Measurements from ENCODE around the gene POU2F3.
A peak's percentile ranks its signal among the peaks of the same experiment; 100 is the strongest.

The POU2F3 gene

DNA sequence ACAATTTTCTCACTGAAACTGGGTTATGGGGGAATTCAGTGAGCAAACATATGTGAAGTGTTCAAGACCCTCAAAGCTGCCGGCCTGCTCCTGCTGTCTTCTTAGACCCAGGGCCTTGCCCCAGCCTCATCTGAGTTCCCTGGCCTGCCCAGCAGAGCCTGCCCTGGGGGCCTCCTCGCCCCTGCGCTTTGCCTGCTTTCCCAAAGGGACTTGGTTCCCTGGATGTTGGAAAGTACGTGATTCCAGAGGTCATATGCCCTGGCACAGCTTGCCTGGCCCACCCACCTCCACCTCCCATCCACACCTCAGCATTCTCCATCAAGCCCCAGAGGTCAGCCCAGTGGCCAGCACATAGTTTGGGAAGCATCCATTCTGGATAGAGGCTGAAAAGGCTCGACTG, 13.7 kb upstream of the POU2F3 start:
- no peak for DNase-seq (ENCODE audit: low read depth)
- no peak overlapping the region for H3K4me3 ChIP-seq (ENCODE audit: low read depth, low read length)
- TF ChIP-seq, protein P1, sequence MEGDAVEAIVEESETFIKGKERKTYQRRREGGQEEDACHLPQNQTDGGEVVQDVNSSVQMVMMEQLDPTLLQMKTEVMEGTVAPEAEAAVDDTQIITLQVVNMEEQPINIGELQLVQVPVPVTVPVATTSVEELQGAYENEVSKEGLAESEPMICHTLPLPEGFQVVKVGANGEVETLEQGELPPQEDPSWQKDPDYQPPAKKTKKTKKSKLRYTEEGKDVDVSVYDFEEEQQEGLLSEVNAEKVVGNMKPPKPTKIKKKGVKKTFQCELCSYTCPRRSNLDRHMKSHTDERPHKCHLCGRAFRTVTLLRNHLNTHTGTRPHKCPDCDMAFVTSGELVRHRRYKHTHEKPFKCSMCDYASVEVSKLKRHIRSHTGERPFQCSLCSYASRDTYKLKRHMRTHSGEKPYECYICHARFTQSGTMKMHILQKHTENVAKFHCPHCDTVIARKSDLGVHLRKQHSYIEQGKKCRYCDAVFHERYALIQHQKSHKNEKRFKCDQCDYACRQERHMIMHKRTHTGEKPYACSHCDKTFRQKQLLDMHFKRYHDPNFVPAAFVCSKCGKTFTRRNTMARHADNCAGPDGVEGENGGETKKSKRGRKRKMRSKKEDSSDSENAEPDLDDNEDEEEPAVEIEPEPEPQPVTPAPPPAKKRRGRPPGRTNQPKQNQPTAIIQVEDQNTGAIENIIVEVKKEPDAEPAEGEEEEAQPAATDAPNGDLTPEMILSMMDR (IDR thresholded peaks at IDR 0.05; ENCODE audit: insufficient read depth, low read depth, low read length, missing control alignments), result no peak

DNA sequence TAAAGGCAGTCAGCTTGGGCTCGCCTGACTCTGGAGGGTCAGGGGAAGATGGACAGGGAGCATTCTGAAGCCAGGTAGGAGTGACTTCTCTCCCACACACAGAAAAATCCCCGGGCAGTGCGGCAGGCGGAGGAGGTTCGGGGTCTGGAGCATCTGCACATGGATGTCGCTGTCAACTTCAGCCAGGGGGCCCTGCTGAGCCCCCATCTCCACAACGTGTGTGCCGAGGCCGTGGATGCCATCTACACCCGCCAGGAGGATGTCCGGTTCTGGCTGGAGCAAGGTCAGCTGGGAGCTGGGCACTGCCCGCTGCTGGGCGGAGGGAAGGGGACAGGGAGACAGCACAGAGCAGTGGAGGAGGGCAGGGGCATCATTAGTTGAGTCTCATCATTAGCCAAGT, 13.2 kb upstream of the POU2F3 start:
- TF ChIP-seq, protein P1 (IDR thresholded peaks at IDR 0.05; ENCODE audit: insufficient read depth, low read depth, low read length, missing control alignments), result no peak
- no peak for DNase-seq (ENCODE audit: low read depth)
- no peak overlapping the region for H3K4me3 ChIP-seq (ENCODE audit: low read depth, low read length)

DNA sequence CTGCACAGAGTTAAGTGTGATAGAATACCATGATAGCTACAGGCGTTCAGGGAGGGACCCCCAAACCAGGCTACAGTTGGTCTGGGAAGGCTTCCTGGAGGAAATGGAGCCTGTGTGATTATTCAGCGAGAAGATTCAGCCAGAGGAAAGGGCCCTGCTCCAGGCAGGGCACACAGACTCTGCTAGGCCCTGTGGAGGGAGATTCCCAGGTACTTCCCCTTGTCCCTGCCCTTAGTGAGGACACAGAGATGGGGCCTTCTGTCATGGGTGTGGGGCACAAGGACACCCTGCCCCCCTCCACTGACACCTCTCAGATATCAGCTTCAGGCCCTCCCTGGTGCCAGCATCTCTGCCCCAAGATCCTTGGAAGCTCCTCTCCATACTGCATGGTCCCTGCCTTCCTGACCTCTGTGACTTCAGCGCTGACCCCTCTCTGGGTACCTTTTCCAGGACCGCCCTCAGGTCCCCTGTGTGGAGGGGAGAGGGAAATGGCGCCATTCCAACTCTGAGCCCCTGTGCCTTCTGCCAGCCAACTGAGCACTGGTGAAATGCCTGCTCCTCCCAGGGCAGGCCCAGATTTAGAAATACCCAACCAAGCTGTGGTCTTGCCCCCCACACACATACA, 12.6 kb upstream of the POU2F3 start:
- TF ChIP-seq, protein P1 (IDR thresholded peaks at IDR 0.05; ENCODE audit: insufficient read depth, low read depth, low read length, missing control alignments), result no peak
- no peak overlapping the region for H3K4me3 ChIP-seq (ENCODE audit: low read depth, low read length)
- no peak for DNase-seq (ENCODE audit: low read depth)

DNA sequence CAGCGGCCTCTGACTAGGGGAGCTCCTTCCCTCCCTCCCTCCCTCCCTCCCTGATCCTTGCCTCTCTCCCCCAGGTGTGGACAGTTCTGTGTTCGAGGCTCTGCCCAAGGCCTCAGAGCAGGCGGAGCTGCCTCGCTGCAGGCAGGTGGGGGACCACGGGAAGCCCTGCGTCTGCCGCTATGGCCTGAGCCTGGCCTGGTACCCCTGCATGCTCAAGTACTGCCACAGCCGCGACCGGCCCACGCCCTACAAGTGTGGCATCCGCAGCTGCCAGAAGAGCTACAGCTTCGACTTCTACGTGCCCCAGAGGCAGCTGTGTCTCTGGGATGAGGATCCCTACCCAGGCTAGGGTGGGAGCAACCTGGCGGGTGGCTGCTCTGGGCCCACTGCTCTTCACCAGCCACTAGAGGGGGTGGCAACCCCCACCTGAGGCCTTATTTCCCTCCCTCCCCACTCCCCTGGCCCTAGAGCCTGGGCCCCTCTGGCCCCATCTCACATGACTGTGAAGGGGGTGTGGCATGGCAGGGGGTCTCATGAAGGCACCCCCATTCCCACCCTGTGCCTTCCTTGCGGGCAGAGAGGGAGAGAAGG, 11.1 kb upstream of the POU2F3 start:
- TF ChIP-seq, protein P1 (IDR thresholded peaks at IDR 0.05; ENCODE audit: insufficient read depth, low read depth, low read length, missing control alignments), result peak; percentile 37
- no peak overlapping the region for H3K4me3 ChIP-seq (ENCODE audit: low read depth, low read length)
- no peak for DNase-seq (ENCODE audit: low read depth)

DNA sequence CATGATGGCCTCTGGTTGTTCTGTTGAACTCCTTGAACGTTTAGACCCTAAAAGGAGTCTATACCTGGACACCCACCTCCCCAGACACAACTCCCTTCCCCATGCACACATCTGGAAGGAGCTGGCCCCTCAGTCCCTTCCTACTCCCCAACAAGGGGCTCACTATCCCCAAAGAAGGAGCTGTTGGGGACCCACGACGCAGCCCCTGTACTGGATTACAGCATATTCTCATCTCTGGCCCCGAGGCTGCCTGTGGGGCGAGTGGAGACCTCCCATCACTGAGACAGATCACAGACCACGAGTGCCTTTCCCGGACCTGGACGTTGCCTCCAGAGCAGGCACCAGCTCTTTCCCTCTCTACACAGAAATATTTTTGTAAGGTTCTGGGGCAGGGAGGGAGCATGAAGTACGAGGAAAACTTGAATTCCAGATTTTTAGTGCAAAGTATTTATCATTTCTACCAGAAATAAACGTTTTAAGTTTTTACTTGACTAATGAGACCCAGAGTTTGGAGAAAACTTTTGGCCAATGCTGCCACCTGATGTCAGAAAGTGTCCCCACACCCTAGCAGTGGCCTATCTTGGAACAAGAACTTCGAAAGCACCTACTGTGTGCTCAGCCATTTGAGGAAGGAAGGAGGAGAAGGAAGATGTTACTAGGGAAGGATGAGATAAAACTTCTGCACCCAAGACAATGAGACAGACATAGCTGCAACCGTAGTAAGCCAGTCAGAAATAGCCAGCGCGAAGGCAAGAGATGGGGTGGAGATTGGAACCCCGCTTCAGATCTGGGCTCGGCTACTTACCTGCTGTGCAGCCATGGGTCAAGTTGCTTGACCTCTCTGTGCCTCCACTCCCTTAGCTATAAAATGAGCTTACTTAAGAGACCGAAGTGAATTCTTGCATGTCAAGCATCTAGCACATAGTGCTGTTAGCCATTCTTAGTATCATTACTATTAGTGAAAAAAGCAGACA, 10.2 kb upstream of the POU2F3 start:
- DNase-seq (ENCODE audit: low read depth), result peak; percentile 33
- H3K4me3 ChIP-seq (ENCODE audit: low read depth, low read length), result no peak overlapping the region
- TF ChIP-seq, protein P1 (IDR thresholded peaks at IDR 0.05; ENCODE audit: insufficient read depth, low read depth, low read length, missing control alignments), result peak; percentile 55

DNA sequence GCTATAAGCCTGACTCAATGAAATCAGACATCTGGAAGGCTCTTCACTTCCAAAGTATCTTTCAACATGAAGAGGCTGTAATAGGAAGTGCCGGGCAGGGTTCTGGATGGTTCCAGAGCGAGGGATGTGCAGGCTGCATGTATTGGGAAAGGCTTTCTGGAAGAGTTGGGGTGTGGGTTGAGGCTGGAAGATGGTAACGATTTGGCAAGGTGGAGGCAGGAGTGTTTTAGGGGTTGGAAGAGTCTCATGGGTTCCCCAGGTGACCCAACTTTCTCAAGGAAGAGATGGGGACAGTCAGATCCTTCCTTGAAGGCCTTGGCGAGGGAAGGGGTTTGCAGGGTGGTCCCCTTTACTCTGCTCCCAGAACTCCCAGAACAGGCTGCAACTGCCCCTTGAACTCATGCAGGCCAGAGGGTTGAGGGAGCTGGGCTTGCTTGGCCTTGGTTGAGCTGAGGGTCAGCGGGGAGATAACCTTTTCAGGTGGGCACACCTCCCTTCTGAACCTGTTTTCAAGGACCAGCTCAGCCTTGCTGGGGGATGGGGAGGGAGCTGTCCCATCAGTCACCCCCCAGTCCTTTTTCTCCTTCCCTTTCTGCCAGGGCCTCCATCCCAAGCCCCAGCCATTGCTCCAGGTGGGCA, 9.4 kb upstream of the POU2F3 start:
- TF ChIP-seq, protein P1 (IDR thresholded peaks at IDR 0.05; ENCODE audit: insufficient read depth, low read depth, low read length, missing control alignments), result no peak
- DNase-seq (ENCODE audit: low read depth), result no peak
- no peak overlapping the region for H3K4me3 ChIP-seq (ENCODE audit: low read depth, low read length)
